ENCODE measurements around the gene CHSY1.

- TF ChIP-seq CTCF (IDR thresholded peaks at IDR 0.05), result no peak
- no peak for TF ChIP-seq POLR2A (IDR thresholded peaks at IDR 0.05; ENCODE audit: low read depth)
Observed at GRCh38 chr15:101126618-101127505, 125.0 kb downstream of the CHSY1 start.
